Measurements from ENCODE around the gene KIF3A.
"Not testable (repeated sequence)": the region's sequence is repeated elsewhere in the genome, so short reads cannot be mapped to it uniquely, and the experiment has no call there.

The KIF3A gene

GRCh38 chr5:132704875-132705274 is 32.5 kb downstream of the KIF3A start:
- no peak for DNase-seq

GRCh38 chr5:132695956-132696355 is 41.4 kb downstream of the KIF3A start:
- DNase-seq, result no peak

- DNase-seq, result no peak
Measured at GRCh38 chr5:132692632-132692967, 44.7 kb downstream of the KIF3A start.

DNA sequence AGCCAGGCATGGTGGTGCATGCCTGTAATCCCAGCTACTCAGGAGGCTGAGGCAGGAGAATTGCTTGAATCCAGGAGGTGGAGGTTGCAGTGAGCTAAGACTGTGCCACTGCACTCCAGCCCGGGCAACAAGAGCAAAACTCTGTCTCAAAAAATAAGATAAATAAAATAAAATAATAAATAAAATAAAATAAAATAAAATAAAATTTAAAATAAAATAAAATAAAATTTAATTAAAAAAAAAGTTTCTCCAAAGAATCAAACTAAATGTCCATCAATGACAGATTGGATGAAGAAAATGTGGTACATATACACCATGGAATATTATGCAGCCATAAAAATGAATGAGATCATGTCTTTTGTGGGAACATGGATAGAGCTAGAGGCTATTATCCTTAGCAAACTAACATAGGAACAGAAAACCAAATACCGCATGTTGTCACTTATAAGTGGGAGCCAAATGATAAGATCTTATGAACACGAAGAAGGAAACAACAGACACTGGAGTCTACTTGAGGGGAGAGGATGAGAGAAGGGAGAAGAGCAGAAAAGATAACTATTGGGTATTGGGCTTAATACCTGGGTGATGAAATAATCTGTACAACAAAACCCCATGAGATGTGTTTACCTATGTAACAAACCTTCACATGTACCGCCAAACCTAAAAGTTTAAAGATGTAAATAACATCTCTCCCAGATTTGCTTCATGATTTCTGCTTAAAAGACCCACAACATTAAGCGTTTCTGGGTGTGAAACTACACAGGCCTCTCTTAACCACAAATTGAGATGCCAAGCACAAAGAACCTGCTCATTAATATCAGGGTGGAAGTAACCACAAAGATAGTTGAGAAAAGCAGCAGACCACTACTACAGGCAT is 45.4 kb downstream of the KIF3A start:
- not testable (repeated sequence) for DNase-seq

DNA sequence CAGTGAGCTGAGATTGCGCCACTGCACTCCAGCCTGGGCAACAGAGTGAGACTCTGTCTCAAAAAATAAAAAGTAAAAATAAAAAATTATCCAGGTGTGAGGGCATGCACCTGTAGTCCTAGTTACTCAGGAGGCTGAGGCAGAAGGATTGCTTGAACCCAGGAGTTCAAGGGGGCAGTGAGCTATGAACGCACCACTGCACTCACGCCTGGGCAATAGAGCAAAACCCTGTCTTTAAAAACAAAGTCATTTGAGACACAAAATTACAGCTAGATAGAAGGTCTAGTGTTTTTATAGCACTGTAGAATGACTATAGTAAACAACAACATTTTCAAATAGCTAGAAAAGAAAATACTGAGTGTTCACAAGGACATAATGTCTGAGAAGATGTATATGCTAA is 47.2 kb downstream of the KIF3A start:
- DNase-seq, result no peak

DNA sequence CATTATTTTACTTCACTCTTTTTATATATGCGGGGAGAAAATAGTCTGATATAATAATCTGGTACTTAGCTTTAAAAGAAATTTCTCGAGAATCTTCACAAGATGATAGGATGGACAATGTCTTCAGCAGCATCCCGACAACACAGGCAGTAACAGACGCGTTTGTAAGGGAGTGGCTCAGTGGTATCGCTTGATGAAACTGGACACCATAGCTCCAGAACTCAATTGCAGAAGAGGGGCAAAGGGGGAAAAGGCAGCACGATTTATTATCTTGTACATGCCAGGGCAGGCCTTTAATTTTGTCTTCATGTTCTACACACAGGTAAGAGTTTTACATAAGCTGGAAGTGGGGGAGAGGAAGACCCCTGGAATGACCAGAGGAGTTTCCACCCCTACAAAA is 47.8 kb downstream of the KIF3A start:
- DNase-seq, result no peak

GRCh38 chr5:132688536-132689339 is 48.6 kb downstream of the KIF3A start:
- DNase-seq, result no peak

- DNase-seq, result no peak
Measured at GRCh38 chr5:132687995-132688394, 49.4 kb downstream of the KIF3A start.

GRCh38 chr5:132686193-132686592 is 51.2 kb downstream of the KIF3A start:
- no peak for DNase-seq

DNA sequence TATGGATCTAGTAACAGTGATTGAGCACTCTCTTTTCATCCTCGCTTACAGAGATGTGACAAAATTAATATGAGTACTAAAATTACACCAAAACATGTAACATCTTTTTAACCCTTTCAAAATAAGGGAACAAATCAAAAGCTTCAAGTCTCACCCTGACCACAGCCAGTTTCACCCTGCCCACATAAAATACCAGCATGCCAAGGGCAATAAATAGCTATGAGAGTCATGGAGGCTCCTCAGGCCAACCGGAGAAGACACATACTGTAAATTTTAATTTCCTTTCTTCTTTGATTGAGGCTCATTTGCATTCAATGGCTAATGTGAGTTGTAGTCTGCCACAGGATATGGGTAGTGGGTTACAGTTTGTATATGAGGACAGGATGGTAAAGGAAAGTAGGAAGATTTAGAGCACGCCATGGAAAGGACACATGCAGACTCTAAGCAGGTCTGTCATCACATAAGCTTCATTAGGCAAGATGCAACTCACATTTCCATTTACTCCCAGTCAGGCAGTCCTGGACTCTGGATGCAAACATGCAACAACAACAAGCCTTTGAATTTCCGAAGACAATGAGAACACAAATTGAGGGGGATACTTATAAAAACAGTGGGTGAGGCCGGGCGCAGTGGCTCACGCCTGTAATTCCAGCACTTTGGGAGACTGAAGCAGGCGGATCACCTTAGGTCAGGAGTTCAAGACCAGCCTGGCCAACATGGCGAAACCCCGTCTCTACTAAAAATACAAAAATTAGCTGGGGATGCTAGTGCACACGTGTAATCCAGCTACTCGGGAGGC is 52.2 kb downstream of the KIF3A start:
- DNase-seq, result no peak

DNA sequence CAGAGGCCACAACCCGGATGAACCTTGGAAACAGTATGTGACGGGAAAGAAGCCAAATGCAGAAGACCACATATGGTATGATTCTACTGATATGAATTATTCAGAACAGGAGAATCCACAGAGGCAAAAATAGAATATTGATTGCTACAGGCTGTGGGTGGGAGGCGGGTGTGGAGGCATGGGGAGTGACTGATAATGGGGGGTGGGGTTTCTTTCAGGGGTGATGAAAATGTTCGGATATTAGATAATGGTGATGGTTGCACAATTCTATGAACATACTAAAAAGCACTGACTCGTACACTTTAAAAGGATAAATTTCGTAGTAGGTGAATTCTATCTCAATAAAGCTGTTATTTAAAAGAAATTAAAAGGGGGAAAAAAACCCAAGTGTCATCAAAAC is 52.9 kb downstream of the KIF3A start:
- no peak for DNase-seq

GRCh38 chr5:132681983-132682382 is 55.4 kb downstream of the KIF3A start:
- no peak for DNase-seq

- no peak for DNase-seq
Measured at GRCh38 chr5:132681476-132681831, 55.9 kb downstream of the KIF3A start.

DNA sequence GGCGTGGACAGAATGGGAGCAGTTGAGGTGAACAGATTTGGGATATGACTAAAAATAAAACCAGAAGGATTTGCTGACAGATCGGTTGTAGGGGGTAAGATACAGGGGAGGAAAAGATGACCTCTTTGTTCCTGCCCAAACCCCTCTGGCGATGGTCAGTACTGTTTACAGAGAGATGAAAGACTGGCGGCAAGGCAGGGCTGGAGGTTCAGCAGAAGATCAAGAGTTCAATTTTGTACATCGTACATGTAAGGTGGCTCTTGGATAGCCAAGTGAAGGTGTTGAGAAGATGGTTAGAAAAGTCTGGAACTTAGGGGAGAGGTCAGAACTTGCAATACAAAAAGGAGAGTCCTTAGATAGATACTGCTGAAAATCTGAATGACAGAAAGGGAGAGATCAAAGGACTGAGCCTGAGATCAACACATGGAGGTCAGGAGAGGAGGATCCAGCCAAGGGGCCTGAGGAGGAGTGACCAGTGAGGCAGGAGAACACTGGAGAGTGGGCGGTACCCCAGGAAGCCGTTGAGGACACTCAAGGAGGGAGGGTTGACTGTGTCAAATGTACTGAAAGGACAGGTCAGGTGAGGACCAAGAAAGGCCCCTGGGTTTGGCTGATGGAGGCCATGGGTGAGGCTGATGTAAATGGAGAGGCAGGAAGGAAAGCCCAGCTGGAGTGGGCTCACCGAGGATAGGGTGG is 56.4 kb downstream of the KIF3A start:
- no peak for DNase-seq

DNA sequence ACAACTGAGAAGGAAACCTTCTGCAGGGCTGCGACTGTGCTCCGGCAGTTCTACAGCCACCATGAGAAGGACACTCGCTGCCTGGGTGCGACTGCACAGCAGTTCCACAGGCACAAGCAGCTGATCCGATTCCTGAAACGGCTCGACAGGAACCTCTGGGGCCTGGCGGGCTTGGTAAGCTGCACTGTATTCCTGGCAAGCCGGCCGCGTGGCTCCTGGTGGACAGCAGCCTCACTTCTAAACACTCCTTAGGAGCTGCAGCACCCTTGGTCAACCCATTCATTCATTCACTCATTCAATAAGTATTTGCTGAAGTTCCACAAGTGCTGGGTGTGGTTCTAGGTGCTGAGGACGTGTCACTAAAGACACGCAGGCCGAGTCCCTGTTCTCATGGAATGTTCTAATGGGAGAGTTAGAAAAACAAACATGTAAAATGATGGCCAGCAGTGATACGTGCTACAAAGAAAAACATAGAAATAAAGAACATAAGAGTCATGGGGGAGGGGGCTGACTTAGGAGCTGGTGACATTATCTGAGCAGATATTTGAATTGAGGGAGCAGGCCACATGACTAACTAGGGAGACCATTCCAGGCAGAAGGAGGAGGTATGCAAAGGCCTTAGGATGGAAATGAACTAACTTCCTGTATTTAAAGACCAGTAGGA is 57.5 kb downstream of the KIF3A start:
- DNase-seq, result no peak

- DNase-seq, result no peak
Measured at GRCh38 chr5:132679166-132679565, 58.2 kb downstream of the KIF3A start.

DNA sequence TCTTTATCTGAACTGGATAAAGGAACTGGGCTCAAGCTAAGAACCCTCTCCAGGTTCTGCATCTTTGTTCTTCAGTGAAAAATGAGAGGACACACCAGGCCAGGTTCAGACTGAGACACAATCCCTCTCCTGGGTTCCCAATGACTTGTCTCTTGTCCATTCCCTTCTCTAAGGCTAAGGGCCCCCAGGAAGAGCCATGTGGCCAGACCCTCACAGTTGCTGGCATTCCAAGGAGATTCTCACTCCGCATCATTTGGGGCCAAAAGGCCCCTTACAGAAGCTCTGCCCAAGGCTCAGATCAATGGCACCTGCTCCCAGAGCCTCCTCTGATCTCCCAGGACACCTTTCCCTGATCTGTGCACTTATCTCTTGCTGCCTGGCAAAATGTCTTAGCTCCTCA is 58.6 kb downstream of the KIF3A start:
- DNase-seq, result no peak

GRCh38 chr5:132677682-132678400 is 59.5 kb downstream of the KIF3A start:
- no peak for DNase-seq

DNA sequence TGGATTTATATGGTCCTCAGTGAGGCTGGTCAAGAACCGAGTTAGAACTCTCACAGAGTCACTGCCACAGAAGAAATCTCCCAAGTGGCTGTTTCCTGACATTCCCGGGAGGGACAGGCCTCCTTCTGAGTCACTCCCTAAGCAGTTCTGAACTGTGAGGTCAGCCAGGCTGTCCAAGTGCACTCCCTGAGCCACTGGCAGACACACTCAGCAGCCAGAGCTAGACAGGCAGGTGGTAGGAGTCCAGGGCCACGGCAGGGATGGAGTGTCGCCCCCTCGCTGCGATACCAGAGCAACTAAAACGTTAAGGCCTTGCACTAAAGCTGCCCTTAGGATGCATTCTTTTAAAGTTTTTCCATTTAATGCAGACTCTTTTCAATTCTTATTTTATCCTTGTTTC is 60.2 kb downstream of the KIF3A start:
- peak; percentile 76 for DNase-seq

DNA sequence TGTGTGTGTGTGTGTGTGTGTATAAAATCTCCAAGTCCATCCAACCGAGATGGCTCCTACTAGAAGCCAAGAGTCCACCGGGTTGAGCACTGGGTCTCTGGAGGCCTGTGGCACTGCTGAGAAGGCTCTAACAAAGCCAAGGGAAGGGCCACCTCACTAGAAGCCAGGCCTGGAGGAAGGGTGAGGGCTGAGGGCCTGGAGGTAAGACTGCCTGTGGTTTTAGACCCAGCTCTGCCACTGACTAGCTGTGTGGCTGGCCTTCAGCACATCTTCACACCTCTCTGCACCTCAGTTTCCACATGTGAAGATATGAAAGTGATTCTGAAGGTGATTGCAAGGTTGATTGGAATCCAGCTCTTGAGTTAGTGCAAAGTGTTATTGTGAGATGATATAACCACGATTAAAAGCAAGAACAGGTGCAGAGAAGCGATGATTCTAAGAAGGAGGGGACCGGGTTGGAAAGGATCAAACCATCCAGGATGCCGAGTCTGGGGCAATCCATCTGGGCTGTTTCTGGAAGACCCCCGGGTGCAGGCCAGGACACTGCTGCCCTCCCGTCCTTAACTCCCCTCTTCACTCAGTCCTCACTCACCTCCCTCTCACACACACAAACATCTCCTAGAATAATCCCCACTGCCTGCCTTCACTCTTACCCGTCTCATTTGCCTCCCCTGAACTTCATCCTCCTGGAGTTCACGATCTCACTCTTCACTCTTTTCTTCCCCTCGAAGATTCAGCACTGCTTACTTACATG is 61.2 kb downstream of the KIF3A start:
- DNase-seq, result no peak
